ENCODE data around the gene SPTBN4.

Gene SPTBN4

GRCh38 chr19:40598918-40599307, 132.1 kb downstream of the SPTBN4 start:
- TF ChIP-seq CTCF (IDR thresholded peaks at IDR 0.05; ENCODE audit: low read depth, low read length), result no peak
- no peak for DNase-seq (ENCODE audit: low read depth, low spot score)
- H3K4me3 ChIP-seq (ENCODE audit: low read depth, low read length), result no peak overlapping the region
- in situ Hi-C loops (cut with HindIII; ENCODE audit: low sequenced_read_pairs), result no loop called here

- no peak for DNase-seq (ENCODE audit: low read depth, low spot score)
- H3K4me3 ChIP-seq (ENCODE audit: low read depth, low read length), result no peak overlapping the region
- TF ChIP-seq CTCF (IDR thresholded peaks at IDR 0.05; ENCODE audit: low read depth, low read length), result no peak
- in situ Hi-C loops (cut with HindIII; ENCODE audit: low sequenced_read_pairs), result no loop called here
These were observed 132.6 kb downstream of the SPTBN4 start for GRCh38 chr19:40599331-40599901.

DNA sequence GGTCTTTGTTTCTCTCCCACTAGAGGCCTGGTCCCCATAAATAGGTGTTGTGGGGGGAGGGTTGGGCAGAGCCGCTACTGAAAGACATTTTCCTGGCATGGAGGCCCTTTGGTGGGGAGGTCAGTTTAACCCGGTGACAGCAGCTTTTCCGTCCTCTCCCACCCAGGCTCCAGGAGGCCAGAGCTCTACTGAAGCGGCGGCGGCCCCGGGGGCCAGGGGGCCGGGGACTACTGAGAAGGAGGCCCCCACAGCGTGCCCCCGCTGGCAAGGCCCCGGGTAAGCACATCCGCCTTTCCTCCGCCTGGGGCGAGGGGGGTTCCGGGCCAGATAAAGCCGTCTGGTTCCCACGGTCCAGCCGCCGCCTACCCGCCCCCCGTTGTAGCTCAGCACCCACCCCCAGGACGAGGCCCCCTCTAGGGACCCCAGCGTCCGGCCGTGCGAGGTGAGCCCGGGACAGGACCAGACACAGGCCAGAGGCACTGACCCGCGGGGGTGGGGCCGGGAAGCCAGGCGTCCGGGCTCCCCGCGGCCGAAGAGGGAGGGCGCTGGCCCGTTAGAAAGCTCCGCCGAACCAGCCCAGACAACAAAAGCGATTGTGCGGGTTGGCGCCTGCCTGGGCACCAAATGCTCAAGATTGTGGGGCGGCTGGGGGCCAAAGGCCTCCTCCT, 133.2 kb downstream of the SPTBN4 start:
- in situ Hi-C loops (cut with HindIII; ENCODE audit: low sequenced_read_pairs), result no loop called here
- TF ChIP-seq CTCF (IDR thresholded peaks at IDR 0.05; ENCODE audit: low read depth, low read length), result no peak
- DNase-seq (ENCODE audit: low read depth, low spot score), result no peak
- H3K4me3 ChIP-seq (ENCODE audit: low read depth, low read length), result no peak overlapping the region

GRCh38 chr19:40600570-40601133, 133.9 kb downstream of the SPTBN4 start:
- no peak for DNase-seq (ENCODE audit: low read depth, low spot score)
- no peak for TF ChIP-seq CTCF (IDR thresholded peaks at IDR 0.05; ENCODE audit: low read depth, low read length)
- in situ Hi-C loops (cut with HindIII; ENCODE audit: low sequenced_read_pairs), result no loop called here
- no peak overlapping the region for H3K4me3 ChIP-seq (ENCODE audit: low read depth, low read length)

GRCh38 chr19:40601134-40601974, 134.6 kb downstream of the SPTBN4 start, which contains the start of gene LTBP4:
LTBP4 (plus strand) TSS chr19:40601369; CDS start chr19:40601388, 19 bp downstream.
- DNase-seq (ENCODE audit: low read depth, low spot score), result no peak
- peak within 1 kb of the TSS; percentile 45 for H3K4me3 ChIP-seq (ENCODE audit: low read depth, low read length)
- in situ Hi-C loops (cut with HindIII; ENCODE audit: low sequenced_read_pairs), result no loop called here
- no peak for TF ChIP-seq CTCF (IDR thresholded peaks at IDR 0.05; ENCODE audit: low read depth, low read length)

GRCh38 chr19:40603071-40603388, 136.2 kb downstream of the SPTBN4 start:
- H3K4me3 ChIP-seq (ENCODE audit: low read depth, low read length), result no peak overlapping the region
- DNase-seq (ENCODE audit: low read depth, low spot score), result no peak
- in situ Hi-C loops (cut with HindIII; ENCODE audit: low sequenced_read_pairs), result no loop called here
- no peak for TF ChIP-seq CTCF (IDR thresholded peaks at IDR 0.05; ENCODE audit: low read depth, low read length)

All from astrocyte of the spinal cord (primary cell).